Measurements from ENCODE around the gene GNPTAB.

The GNPTAB gene

GRCh38 chr12:101802486-101802885 lies 28.3 kb downstream of the GNPTAB start:
- no peak for DNase-seq

DNA sequence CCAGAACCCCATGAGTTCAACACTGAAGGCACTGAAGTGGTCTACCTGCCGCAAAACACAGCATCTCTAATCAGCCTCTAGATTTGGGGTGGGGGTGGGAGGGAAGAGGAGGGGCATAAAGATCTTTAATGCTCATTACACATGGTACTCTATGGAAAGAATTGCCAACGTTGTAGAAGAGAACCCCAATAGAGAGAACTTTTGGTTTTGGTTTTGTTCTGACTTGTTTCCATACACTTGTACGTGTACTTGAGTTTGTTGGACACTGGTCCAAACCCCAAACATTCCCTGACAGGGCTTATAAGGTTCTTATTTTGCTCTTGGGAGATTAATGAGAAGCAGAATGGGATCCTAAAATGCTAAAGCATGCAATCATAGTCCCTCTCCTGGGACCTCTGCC lies 31.0 kb downstream of the GNPTAB start:
- no peak for DNase-seq

DNA sequence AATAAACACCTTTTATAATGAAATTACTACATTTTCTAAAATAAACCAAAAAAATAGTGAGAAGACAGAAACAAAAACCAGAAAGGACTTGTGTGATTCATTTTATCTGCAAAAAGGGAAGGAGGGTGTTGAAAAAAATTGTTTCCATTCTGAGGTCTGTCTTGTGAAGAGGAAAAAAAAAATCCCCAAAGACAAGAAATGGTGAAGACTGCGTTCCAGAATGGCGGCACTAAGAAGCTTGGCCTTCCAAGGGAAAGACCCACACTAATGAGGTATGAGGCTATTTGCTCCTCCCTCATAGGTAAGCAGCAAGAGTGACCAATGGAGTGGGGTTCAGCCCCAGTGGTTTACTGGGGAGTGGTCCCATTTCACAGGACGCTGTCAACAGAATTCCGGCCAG lies 35.0 kb downstream of the GNPTAB start:
- DNase-seq = no peak

GRCh38 chr12:101795013-101795412 lies 35.7 kb downstream of the GNPTAB start:
- no peak for DNase-seq

GRCh38 chr12:101794574-101794973 lies 36.2 kb downstream of the GNPTAB start:
- no peak for DNase-seq

GRCh38 chr12:101793401-101793800 lies 37.4 kb downstream of the GNPTAB start:
- no peak for DNase-seq

GRCh38 chr12:101792046-101792931 lies 38.5 kb downstream of the GNPTAB start:
- no peak for DNase-seq

DNA sequence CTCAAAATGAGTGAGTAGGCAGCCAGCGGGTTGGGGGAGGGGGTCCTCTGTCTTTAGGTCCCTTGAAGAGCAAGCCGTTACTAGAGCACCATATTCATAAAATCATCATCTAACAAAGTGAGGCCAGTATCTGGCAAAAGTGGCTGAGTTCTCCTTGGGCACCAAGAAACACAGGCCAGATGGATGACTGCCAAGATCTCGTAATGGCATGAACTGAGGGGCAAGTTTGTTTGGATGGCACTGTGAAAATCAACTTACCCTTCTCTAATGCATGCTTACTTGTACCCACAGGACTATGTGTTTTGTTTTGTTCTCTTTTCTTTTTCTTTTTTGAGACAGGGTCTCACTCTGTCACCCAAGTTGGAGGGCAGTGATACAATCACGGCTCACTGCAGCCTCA lies 41.6 kb downstream of the GNPTAB start:
- no peak for DNase-seq

- no peak for DNase-seq
Observed at GRCh38 chr12:101785671-101786070, 45.1 kb downstream of the GNPTAB start.

DNA sequence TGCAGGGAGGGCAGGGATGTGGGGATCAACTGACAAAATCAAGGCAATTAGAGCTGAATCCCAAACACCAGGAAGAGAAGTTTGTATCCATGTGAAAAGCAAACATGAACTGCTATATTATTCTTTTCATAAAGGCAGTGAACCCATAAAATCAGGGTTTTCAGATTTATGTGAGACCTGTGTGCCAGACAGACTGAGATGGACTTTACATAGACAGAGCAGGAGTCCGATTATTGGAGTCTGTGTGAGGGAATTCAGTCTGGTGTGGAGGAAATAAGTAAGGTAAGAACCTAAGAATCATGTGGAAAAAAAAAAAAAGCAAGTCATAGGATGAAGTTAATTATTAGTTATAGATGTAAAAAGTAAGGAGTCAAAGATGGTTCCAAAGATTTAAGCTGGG lies 46.4 kb downstream of the GNPTAB start:
- DNase-seq = no peak

DNA sequence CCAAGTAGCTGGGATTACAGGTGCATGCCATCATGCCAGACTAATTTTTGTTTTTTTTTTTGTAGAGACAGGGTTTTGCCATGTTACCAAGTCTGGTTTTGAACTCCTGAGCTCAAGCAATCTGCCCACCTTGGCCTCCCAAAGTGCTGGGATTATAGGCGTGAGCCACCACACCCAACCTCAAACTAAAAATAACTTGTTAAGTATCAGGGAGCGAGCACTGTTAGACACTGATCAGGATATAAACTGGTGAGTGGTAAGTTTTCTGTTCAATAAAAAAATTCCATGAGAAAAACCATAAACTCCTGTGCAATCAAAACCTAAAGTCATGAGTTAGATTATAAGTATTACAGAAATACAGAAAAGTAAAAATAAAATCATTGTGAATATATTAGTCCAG lies 46.9 kb downstream of the GNPTAB start:
- no peak for DNase-seq

- no peak for DNase-seq
Observed at GRCh38 chr12:101783150-101783549, 47.6 kb downstream of the GNPTAB start.

DNA sequence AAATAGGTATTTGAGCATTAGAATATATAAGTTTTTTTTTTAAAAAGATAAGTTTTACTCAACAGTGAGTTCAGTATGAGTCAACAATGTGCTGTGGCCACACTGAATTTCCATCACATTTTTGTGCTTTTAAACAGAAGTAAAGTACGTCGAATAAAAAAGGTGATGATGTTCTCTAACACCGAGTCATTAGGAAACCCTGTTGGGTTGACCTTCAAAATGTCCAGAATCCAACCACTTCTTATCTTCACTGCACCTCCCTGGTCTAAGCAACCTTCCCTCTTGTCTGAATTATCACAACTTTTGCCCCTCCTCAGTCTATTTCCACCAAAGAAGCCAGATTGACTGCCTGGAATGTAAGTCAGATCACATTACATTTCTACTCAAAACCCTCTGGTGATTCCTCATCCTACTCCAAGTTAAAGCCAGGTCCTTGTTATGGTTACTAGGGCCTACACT lies 48.5 kb downstream of the GNPTAB start:
- DNase-seq = no peak

GRCh38 chr12:101781834-101782233 lies 48.9 kb downstream of the GNPTAB start:
- no peak for DNase-seq

DNA sequence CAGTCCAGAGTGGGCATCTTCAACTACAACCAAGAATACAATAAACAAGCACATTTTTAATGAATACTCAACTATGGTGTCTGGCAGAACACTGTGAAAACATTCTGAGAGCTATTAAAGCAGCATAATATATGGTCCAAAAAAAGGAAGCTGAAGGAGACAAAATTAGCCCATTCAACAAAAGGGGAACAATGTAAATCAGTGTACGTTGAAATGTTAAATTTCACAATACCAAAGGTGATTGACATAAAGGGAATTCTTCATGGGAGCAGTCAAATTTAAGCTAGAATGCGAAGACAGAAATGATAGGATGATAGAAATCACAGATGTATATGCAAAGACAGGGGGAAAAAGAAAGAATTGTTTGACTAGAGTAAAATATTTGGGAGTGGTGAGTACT lies 50.2 kb downstream of the GNPTAB start:
- no peak for DNase-seq

GRCh38 chr12:101779626-101780025 lies 51.1 kb downstream of the GNPTAB start:
- DNase-seq = no peak

DNA sequence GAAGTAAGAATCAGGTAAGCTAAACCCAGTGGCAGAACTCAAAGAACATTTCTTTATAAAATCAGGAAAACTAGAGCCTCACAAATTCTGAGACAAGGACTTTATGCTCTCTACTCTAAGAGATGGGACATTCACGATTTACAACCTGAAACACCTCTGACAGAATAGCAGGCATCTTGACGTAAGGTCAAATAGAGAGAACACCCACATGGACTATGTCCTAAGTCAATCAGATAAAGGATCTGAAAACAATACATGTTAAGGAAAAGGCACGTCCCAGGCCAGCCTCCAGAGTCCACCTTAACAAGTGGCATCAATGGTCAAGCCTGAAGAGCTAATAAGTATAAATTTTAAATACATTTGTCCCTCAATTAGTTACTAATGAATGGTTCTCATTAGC lies 51.6 kb downstream of the GNPTAB start:
- no peak for DNase-seq

GRCh38 chr12:101777978-101778377 lies 52.8 kb downstream of the GNPTAB start:
- DNase-seq = no peak

GRCh38 chr12:101777485-101777884 lies 53.3 kb downstream of the GNPTAB start:
- no peak for DNase-seq

DNA sequence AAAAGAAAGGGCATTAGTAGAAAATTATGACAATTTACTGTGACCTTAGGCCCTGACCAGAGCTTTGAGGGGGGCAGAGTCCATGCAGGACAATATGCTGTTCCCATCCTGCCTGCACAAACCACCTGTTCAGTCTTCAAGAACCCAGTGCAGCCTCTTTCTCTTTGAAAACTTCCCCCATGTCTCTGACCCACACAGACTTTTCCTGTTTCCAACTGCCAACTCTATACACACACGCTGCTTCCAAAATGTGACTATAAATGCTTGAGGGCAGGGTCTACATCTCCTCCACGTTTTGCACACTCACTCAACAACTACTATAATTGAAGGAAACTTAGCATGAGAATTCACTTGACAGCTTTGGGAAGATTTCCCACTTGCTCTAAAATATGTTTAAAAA lies 54.9 kb downstream of the GNPTAB start:
- no peak for DNase-seq

DNA sequence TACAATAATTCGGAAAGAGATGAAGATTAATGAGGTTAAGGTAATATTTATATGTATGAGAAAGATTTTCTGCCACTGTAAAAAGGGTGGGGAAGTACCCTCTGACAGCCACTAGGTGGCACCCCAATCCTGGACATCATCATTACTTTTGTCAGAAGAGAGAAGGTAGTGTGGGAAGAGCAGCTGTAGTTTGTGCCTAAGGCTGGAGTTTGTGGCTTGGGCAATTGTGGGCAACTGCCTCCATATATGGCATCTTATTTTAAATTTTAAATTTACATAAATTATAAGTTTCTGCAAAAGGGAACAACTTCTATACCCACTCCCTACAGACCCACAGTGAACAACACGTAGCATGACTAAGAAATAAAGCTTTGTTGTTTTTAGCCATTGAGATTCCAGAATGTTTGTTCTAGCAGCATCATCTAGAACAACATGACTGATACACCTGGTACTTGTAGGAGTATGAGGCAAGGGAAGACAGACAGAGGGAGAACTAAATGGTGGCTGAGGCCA lies 57.1 kb downstream of the GNPTAB start:
- DNase-seq = peak; percentile 41

DNA sequence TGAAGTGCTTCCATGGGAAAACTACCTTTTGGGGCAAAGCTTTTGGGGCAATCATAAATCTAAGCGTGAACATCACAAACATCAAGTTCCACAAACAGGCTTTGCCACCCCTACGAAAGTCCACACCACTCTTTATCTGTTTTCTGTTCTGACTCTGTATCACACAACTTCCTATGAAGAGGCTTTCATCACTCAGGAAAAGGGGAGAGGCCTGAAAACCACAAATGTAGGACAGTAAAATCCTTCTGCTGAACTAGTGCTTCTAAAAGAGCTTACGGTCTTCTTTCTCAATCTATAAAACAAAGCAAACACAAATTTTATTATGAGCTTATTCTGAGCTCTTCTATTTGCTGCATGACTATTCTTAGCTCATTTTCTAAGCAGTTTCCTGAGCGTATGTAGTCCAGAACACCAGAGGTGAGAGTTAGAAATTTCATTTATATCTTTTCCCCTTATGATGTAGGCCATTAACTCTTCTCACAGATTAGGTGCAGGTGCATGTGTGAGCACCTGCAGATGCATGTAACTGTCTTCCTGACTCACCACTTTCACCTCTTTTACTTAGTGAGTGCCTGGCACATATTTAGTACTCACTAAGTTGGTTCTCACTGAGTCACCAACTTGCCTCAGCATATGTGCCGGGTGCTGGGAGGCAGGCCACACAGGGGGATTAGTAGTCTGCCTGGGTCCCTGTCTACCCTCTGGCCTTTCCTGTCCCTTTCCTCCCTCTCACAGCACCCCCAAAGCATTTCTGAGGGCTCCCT lies 58.6 kb downstream of the GNPTAB start:
- DNase-seq = no peak

DNA sequence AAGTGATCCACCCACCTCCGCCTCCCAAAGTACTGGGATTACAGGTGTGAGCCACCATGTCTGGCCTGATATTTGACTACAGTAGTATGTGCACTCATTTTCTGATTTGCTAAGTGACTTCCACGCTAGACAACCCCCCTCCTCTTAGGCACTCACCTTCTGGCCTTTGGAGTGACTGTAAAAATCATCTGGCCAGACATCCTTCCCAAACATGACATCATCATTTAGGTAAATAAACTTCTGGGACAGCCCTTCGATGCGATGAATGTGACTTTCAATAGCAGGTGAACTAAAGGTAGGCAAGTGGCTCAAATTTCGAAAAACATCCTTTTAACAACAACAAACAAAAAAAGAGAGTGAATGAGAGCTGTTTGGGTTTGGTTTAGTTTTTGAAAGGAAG lies 60.9 kb downstream of the GNPTAB start:
- no peak for DNase-seq

DNA sequence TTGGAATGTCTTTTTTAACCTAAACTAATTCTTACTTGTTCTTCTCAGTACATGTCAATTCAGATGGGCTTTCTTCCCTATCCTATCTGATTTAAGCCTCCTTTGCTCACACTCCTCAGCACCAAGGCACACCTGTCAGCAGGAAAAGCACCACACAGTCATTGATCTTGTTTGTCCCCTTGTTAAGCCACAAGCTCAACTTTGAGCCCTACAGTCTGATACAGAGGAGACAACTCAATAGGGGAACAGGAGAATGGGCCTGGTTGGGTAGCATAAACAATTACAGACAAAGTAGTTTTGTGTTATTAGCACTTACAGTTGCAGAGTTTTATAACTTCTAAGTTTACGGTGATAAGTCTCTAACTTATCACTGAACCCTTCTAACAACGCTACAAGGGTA lies 62.0 kb downstream of the GNPTAB start:
- DNase-seq = no peak
